ENCODE data around the gene OR56B4. TPM values are rescaled to one million over a fixed set of nuclear protein-coding genes. Genes with fewer than 3 reads are reported as not detected.

OR56B4 gene, protein sequence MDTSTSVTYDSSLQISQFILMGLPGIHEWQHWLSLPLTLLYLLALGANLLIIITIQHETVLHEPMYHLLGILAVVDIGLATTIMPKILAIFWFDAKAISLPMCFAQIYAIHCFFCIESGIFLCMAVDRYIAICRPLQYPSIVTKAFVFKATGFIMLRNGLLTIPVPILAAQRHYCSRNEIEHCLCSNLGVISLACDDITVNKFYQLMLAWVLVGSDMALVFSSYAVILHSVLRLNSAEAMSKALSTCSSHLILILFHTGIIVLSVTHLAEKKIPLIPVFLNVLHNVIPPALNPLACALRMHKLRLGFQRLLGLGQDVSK
- total RNA-seq, result not detected in 2 replicates

DNA sequence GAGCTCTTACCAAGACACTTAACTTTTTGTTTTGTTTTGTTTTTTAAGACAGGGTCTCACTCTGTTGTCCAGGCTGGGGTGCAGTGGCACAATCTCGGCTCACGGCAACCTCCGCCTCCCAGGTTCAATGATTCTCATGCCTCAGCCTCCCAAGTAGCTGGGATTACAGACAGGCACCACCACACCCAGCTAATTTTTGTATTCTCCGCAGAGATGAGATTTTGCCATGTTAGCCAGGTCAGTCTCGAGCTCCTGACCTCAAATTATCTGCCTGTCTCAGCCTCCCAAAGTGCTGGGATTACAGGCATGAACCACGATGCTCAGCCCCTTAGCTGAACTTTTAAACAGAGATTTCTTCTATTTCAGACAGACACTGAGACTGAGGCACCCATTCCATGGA lies at the start of gene OR56B4:
Gene OR56B4, plus strand, starts transcription at position 301 of the 400 bp plus-strand sequence. Its CDS starts 95 bp downstream, at position 396.

Other genes with a start within 250 kb of the OR56B4 start
- gene OR52E8, start 250.0 kb upstream of the OR56B4 start, total RNA-seq, result not detected in 2 replicates
- gene OR52E4, start 227.1 kb upstream of the OR56B4 start, total RNA-seq, result not detected in 2 replicates
- gene OR52E5, start 214.5 kb upstream of the OR56B4 start, total RNA-seq, result not detected in 2 replicates
- gene OR56A3, start 165.4 kb upstream of the OR56B4 start, total RNA-seq, result not detected in 2 replicates
- not detected in 2 replicates for gene OR56A5, start 139.2 kb upstream of the OR56B4 start, total RNA-seq
- not detected in 2 replicates for gene OR52L1, start 120.7 kb upstream of the OR56B4 start, total RNA-seq
- not detected in 2 replicates for gene OR56A4, start 100.7 kb upstream of the OR56B4 start, total RNA-seq
- not detected in 2 replicates for gene OR56A1, start 76.9 kb upstream of the OR56B4 start, total RNA-seq
- not detected in 2 replicates for gene OR52B2, start 62.6 kb downstream of the OR56B4 start, total RNA-seq
- not detected in 2 replicates for gene OR52W1, start 91.5 kb downstream of the OR56B4 start, total RNA-seq
- gene C11orf42, start 97.9 kb downstream of the OR56B4 start, total RNA-seq, result not detected in 2 replicates
- 11.8 TPM in 2 replicates for gene FHIP1B, start 127.0 kb downstream of the OR56B4 start, total RNA-seq
- 0.13 TPM in 1 of 2 replicates, not detected in the other for gene CNGA4, start 131.4 kb downstream of the OR56B4 start, total RNA-seq
- not detected in 2 replicates for gene CCKBR, start 152.2 kb downstream of the OR56B4 start, total RNA-seq
- gene CAVIN3, start 212.8 kb downstream of the OR56B4 start, total RNA-seq, result 219 and 224 TPM in 2 replicates

All from articular chondrocyte of knee joint (primary cell).